Activated CD4-positive, alpha-beta T cell treated with anti-CD3 and anti-CD28 coated beads, Interleukin-2, amount 10 ng/mL, durations not matched to agents 24 days and 14 days (primary cell): ENCODE results near the gene IL4R. TPM values are rescaled to one million over a fixed set of nuclear protein-coding genes. Genes with fewer than 3 reads are reported as not detected.
A peak's percentile ranks its signal among the peaks of the same experiment; 100 is the strongest.
"Not testable (repeated sequence)": the region's sequence is repeated elsewhere in the genome, so short reads cannot be mapped to it uniquely, and the experiment has no call there.

ENCODE experiments used
- DNase-seq: peaks from one replicate; pipeline ENCODE4 v3.0.0; 2022
- H3K27ac Mint-ChIP-seq: one replicate; pipeline ENCODE4 v1.8.0; 2022; ENCODE audit warnings: mild to moderate bottlenecking, mixed read lengths
- H3K27me3 Mint-ChIP-seq: one replicate; pipeline ENCODE4 v1.8.0; 2022; ENCODE audit warnings: mixed read lengths
- H3K36me3 Mint-ChIP-seq: one replicate; pipeline ENCODE4 v1.8.0; 2022; ENCODE audit warnings: low read depth, mild to moderate bottlenecking, mixed read lengths
- H3K4me1 Mint-ChIP-seq: one replicate; pipeline ENCODE4 v1.8.0; 2021; ENCODE audit warnings: mixed read lengths
- H3K4me3 Mint-ChIP-seq: one replicate; pipeline ENCODE4 v1.8.0; 2022; ENCODE audit warnings: mild to moderate bottlenecking, moderate library complexity, mixed read lengths
- H3K9me3 Mint-ChIP-seq: one replicate; pipeline ENCODE4 v1.8.0; 2021; ENCODE audit warnings: mixed read lengths
- intact Hi-C: fragments of 100-400 bp; cut with micrococcal nuclease; formaldehyde crosslinking; loops from one replicate; pipeline ENCODE4 v1.15.1; 2023
- total RNA-seq: library from RNA; stranded (reverse); gene quantifications from 2 replicates; pipeline ENCODE4 v1.2.3, GENCODE V29; 2022

The IL4R gene
- total RNA-seq, 1 donor from 2014 or later: 375 TPM

DNA sequence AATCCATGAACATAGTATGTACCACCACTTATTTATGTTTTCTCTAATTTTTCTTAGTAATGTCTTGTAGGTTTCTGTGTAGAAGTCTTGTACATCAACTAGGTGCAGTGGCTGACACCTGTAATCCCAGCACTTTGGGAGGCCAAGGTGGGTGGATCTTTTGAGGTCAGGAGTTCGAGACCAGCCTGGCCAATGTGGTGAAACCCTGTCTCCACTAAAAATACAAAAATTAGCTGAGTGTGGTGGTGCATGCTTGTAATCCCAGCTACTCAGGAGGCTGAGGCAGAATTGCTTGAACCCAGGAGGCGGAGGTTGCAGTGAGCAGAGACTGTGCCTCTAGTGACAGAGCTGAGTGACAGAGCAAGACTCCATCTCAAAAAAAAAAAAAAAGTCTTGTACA is 96.2 kb downstream of the IL4R start:
- intact Hi-C loops, H3K27me3 Mint-ChIP-seq: not testable (repeated sequence)
- peaks cover 67% of the 10 kb centered on the region for H3K4me1 Mint-ChIP-seq
- peaks cover 85% of the 10 kb centered on the region for H3K36me3 Mint-ChIP-seq
- peaks cover 12% of the 10 kb centered on the region for H3K9me3 Mint-ChIP-seq
- peak overlapping the region; percentile 16 for H3K4me3 Mint-ChIP-seq
- peak overlapping the region; percentile 71 for H3K27ac Mint-ChIP-seq
- DNase-seq: peak; percentile 54

DNA sequence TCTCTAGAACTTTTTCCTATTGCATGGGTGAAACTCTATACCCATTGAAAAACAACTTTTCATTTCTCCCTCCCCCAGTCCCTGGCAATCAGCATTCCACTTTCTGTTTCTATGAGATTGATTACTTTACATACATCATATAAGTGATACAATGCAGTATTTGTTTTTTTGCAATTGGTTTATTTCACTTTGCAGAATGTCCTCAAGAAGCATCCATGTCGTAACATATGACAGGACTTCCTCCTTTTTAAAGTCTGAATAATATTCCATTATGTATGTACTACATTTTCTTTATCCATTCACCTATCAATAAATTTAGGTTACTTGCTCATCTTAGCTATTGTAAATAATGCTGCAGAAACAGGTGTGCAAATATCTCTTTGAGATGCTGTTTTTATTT is 97.0 kb downstream of the IL4R start:
- Mint-ChIP-seq H3K4me3 (peak overlapping the region; percentile 65), H3K27me3 (no peaks in the 10 kb centered on the region), H3K27ac (peak overlapping the region; percentile 71), H3K36me3 (peaks cover 88% of the 10 kb centered on the region), H3K4me1 (peaks cover 68% of the 10 kb centered on the region), H3K9me3 (peaks cover 12% of the 10 kb centered on the region)
- no peak for DNase-seq
- intact Hi-C loops: no loop called here

DNA sequence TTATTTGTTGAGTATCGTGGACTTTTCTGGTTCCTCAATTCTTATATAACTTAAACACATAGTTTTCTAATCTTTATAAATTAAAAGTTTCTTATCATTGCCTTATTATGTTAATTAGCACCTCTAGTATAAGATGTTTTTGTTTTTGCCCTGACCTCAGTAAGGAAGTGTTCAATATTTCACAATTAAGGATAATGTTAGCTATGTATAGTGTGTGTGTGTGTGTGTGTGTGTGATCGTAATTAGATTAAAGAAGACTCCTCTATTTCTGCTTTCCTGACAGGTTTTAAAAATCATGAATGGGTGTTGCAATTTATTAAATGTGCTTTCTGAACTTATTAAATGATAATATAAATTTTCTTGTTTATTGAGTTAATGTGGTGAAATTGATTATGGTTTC is 100.2 kb downstream of the IL4R start:
- Mint-ChIP-seq H3K9me3 (peaks cover 18% of the 10 kb centered on the region), H3K27me3 (no peaks in the 10 kb centered on the region), H3K27ac (no peak overlapping the region), H3K4me3 (no peak overlapping the region), H3K4me1 (peaks cover 48% of the 10 kb centered on the region), H3K36me3 (peaks cover 84% of the 10 kb centered on the region)
- intact Hi-C loops: no loop called here
- no peak for DNase-seq

Other genes starting within 250 kb of the IL4R start
- gene C16orf82, start 247.0 kb upstream of the IL4R start, total RNA-seq: not detected in 2 replicates
- 11.0 and 13.6 TPM in 2 replicates for gene KDM8, start 110.4 kb upstream of the IL4R start, total RNA-seq
- 143 and 149 TPM in 2 replicates for gene NSMCE1, start 45.2 kb upstream of the IL4R start, total RNA-seq
- gene IL21R, start 88.2 kb downstream of the IL4R start, total RNA-seq: 94.9 and 100 TPM in 2 replicates
- gene GTF3C1, start 235.9 kb downstream of the IL4R start, total RNA-seq: 54.3 and 56.5 TPM in 2 replicates
- 17.5 and 18.0 TPM in 2 replicates for gene KATNIP, start 236.2 kb downstream of the IL4R start, total RNA-seq